ENCODE results near the gene C1QC.
A peak's percentile ranks its signal among the peaks of the same experiment; 100 is the strongest.

C1QC gene

DNA sequence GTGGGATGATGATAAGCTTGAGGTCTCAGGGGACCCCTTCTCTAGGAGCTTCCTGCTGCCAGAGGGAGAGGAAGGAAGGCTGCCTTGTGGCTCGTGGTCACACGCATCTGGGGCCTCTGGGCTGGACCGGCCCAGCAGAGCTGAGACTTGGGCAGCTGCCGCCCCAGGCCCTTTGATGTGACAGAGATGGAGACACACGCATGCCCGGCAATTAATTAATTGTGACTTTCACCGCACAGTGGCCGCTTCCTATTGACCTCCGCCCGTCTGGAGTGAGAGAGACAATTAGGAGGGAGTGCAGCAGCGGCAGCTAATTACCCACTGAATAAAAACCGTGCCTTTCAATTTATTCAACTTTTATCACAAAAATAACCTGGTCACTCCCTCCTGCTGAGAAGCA lies 23.6 kb upstream of the C1QC start:
- no peak for DNase-seq (ENCODE audit: low spot score)

DNA sequence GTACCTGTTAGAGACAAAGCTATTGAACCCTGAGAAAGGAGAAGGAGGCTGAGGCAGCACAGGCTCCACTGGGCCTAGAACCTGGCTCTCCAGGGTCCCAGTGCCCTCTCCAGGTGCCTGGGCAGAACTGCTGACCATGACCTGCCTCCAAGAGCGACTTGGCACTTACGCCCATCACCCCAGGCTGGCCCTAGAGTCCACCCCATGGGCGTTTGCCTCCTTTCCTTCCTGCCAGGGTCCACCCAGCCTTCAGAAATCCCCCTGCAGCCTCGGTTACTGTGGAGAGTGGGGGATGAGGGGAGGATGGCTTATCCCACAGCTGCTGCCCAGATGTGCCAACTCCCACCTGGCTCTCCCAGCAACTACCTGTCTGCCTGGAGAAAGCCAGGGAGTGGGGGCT lies 21.7 kb upstream of the C1QC start:
- no peak for DNase-seq (ENCODE audit: low spot score)

DNA sequence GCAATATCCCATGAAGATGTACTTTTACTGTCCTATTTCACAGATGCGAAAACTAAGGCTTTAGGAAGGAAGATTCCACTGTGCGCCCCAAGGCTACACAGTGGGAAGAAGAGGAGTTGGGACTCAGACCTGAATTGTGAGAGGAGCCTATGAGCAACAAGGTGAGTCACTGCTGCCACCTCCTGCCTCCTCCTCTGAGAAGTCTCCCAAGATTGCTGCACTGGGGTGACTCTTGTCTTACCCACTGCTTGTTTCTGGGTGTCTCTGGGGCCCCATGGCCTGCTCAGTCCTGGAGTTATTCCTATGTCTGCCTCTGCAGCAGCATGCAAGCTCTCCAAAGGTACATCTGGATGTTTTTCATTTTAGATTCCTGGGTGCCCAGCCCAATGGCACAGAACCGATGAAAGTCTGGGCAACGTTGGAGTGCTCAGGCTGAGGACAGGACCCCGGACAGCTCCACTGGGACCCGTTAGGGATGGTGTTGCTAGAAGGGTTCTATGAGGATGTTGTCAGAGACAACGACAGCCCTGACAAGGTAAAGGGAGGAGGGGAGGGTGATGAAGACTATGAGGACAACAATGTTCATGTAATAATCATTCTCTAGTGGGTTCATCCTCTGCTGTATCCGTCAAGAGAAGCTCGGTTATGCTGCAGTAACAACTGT lies 18.0 kb upstream of the C1QC start:
- no peak for DNase-seq (ENCODE audit: low spot score)

DNA sequence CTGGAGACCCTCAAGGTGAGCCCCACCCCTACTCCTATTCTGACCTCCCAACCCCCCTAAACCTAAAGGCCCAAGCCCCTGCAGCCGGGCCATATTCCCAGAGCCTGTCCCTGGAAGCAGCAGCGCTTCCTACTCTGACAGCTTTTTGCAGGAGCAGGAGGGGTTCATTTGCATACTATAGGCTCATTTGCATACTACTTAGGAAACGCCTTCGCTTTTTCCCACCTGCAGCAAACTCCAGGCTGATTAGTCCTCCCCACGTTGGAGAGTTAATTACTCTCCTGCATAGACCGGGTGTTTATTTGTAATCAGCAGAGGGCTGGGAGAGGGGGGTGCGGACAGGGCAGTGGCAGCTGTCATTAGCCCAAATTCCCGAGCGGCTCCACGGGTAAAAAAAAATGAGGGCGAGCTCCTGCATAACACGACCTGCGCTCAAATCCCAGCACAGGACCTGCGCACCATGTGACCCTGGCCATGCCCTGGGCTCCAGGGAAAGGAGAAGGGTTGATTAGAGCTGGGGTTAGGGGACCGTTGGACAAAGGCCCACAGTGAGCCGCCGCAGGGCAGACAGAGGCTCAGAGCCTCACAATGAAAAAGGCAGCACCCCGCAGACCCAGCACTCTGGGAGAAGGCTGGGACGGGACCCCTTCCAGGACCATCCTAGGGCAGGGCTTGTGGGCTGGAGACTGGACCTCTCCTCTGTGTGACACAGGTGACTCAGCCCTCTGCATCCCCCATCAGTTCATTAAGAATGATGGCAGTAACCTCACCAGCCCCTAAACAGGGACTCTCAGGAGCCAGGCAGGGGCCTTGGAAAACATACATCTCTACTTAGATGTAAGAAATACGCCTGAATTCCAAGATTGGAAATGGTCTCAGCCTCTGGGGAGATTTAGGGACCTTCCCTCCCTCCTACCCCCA lies 16.9 kb upstream of the C1QC start:
- no peak for DNase-seq (ENCODE audit: low spot score)

DNA sequence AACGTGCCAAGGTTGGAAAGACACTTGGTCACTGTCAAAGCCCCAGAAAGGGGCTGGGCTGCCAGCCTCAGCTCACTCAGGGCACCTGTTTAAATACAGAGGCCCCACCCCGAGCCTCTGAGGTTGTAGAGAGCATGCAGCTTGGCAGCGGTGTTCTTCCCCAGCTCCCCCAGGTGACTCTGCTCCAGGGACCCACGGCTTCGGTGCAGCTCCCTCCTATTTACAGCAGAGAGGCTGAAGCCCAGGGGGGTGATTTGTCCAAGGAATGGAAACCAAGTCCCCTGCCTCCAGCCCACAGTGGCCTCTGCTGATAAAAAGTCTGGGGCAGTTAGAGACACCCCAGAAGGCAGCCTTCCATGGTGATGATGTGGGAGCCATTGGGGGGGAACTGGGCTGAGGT lies 16.1 kb upstream of the C1QC start:
- DNase-seq (ENCODE audit: low spot score), result no peak

DNA sequence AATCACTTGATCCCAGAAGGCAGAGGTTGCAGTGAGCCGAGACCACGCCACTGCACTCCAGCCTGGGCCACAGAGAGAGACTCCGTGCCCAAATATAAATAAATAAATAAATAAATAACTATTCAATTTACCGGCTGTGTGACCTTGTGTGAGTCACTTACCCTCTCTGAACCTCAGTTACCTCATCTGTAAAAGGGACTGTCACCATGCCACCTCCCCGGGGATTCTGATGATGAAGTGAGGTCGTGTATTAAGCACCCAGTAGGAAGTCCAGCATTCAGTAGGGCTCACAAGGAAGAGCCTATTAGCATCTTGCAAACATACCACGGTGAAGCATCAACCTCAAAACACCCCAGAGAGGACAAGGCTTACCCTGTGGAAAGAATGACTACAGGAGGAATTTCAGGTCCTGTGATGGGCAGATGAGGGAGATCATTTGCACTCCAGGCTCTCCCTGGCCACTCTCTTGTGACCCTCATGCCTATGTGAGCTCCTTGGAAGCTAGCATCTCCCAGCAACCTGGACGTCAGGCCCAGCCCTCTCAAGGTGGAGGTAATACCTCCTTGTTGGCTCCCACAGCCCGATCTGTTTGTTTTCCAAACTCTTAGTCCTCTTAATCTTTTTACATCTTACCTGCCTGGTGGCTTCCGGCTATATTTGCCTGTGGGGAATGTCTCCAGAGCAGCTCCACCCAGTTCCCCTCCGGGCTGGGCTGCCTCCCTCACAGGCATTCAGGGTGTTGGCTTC lies 14.6 kb upstream of the C1QC start:
- no peak for DNase-seq (ENCODE audit: low spot score)

DNA sequence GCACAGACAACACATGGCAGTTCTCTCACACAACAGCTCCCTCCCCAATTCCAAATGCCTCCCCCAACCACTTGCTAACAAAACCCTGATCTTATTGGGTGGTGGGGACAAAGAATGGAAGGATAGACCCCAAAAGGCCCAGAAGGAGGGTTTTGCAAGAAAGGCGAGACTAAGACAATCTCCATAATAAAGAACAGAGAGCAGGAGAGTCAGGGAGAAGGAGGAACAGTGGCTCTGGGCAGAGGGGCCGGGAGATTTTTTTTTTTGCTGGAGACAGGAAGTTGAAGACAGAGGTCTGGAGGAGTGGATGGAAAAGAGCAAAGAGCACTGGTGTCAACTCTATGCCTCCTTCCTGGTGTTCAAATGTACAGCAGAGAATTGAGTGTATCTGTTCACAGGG lies 13.5 kb upstream of the C1QC start:
- no peak for DNase-seq (ENCODE audit: low spot score)

DNA sequence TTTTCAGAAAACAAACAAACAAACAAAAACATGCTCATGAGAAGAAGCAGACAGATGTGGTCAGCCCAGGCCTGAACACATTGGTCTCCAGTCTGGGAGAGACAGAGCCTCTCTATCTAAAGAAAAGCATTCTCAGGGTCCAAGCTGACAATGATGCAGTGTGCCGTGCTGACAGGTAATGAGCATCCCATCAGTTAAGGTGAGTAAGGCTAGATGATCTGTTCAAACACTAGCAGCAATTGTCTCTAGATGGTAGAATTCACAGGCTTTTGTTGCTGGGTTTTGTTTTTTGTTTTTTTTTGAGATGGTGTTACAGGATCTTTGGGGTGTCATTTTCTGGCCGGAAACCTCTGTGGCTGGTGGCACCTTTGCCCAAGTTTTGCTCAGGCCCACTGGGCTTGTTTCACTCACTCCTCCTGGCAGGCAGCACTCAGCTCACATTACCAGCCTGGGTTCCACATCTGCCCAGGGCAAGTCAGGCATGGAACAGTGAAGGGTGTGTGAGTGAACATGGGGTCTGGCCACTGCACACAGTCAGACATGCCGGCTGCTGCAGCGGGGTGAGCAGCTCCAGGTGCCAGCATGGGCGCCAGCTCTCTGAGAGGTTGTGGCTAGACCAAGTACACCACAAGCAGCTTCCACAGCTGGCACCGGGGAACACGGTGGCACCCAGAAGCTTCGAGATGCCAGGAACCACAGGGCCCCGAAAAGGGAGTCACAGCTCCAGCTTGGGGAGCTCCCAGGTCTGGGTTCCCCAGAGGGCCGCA lies 9.6 kb upstream of the C1QC start:
- DNase-seq (ENCODE audit: low spot score), result no peak

DNA sequence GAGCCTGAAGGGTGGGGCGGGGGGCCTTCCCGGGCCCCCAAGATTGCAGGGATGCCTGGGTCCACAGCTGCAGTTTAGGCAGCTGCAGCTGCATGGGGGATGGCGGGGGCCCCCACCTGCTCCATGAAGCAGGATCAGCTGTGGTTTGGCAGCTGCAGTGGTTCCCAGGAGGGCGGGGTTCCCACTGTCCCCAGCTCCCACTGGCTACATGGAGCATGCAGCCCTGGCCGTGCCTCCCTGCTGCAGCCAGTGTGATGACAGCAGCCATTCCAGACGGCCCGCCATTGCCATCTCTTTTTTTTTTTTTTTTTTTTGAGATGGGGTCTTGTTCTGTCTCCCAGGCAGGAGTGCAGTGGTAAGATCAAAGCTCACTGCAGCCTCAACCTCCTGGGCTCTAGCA lies 8.0 kb upstream of the C1QC start:
- DNase-seq (ENCODE audit: low spot score), result no peak

DNA sequence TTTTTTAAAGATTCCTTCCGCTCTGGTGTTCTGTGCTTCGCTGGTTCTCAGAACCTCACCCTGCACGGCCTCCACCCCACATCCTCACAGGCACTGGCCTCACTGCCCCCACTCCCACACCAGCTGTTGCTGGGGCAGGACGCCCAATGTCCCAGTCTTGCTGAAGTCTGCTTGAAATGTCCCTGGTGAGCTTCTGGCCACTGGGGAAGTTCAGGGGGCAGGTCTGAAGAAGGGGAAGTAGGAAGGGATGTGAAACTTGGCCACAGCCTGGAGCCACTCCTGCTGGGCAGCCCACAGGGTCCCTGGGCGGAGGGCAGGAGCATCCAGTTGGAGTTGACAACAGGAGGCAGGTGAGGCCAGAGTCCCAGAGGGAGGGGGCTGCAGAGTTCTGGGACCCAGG lies 7.1 kb upstream of the C1QC start, which contains the start of gene C1QA:
Gene C1QA (plus strand): TSS at position 276 of the 400 bp plus-strand sequence. CDS start 989 bp downstream, outside the sequence.
- no peak for DNase-seq (ENCODE audit: low spot score)

DNA sequence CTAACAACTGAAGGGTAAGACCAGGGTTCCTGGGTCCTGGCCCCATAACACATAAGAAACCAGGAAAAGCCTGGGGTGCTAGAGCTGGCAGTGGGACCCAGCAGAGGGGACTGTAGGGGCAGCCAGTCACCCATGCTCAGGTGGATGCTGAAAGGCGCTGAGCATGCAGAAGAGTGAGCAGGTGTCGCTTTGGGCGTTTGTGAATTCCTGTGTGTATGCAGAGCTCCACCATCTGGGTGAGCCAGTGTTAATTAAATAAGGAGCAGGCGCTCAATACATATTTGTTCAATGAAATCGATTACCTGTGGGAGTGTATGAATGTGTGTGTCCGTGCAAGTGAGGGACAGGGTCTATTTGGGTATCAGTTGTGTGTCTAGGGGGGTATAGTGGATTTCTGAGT lies 6.5 kb upstream of the C1QC start:
- no peak for DNase-seq (ENCODE audit: low spot score)

DNA sequence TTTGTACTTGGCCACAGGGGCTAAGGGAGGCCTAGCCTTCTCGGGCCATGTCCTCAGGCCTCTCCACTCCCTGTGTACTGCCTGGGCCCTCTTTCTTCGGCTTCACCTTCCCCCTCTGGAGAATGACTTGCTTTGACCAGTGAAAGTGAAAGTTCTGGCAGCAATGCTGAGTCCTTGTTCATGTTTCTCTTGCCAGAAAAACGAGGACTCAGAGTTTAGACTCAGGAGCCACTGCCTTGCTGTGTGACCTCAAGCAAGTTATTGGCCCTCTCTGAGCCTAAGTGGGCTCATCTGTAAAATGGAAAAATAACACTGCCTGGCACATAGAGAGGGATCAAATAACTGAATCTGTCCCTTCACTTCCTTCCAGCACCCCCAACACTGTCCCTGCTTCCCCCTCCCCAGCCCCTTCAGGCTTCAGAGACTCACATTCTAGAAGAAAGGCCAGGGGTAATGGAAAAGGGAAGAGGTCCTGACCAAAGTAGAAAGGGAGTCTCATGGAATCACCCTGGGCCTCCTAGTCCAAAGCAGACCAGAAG lies 5.5 kb upstream of the C1QC start:
- no peak for DNase-seq (ENCODE audit: low spot score)

DNA sequence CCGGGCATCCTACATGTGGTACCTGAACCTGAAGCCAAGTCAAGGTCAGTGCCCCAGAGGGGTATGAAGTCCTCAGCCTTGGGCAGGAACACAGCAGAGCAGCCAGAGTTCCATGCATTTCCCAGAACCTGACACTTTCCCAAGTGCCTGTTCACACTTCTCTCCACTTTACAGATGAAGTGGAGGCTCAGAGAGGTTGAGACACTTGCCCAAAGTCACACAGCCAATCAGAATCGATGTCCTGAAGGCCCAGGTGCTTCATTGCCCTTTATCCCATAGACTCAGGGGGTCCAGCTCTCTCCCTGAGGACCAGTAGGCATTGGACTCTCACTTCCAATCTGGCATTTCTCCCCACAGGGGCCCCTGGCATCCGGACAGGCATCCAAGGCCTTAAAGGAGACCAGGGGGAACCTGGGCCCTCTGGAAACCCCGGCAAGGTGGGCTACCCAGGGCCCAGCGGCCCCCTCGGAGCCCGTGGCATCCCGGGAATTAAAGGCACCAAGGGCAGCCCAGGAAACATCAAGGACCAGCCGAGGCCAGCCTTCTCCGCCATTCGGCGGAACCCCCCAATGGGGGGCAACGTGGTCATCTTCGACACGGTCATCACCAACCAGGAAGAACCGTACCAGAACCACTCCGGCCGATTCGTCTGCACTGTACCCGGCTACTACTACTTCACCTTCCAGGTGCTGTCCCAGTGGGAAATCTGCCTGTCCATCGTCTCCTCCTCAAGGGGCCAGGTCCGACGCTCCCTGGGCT lies 4.8 kb upstream of the C1QC start:
- no peak for DNase-seq (ENCODE audit: low spot score)

DNA sequence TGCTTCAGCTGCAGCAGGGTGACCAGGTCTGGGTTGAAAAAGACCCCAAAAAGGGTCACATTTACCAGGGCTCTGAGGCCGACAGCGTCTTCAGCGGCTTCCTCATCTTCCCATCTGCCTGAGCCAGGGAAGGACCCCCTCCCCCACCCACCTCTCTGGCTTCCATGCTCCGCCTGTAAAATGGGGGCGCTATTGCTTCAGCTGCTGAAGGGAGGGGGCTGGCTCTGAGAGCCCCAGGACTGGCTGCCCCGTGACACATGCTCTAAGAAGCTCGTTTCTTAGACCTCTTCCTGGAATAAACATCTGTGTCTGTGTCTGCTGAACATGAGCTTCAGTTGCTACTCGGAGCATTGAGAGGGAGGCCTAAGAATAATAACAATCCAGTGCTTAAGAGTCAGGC lies 4.1 kb upstream of the C1QC start:
- DNase-seq (ENCODE audit: low spot score), result no peak

DNA sequence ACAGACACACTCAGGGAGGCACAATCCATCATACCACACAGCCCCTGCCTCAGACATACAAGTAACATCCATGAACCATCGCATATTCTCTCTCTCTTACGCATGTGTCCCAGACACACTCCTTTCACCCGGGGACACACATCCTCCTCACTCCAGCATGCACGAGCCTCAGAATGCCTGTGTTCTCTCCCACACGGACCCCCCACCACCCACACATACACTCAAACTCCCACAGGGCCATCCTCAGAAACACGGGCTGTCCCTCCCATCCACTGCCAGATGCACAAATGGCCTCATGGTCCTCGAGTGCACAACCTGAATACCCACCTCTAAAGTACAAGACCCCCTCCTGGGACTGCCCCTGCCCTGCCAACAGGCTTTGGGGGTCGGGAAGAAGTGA lies 2.2 kb upstream of the C1QC start:
- DNase-seq (ENCODE audit: low spot score), result no peak

DNA sequence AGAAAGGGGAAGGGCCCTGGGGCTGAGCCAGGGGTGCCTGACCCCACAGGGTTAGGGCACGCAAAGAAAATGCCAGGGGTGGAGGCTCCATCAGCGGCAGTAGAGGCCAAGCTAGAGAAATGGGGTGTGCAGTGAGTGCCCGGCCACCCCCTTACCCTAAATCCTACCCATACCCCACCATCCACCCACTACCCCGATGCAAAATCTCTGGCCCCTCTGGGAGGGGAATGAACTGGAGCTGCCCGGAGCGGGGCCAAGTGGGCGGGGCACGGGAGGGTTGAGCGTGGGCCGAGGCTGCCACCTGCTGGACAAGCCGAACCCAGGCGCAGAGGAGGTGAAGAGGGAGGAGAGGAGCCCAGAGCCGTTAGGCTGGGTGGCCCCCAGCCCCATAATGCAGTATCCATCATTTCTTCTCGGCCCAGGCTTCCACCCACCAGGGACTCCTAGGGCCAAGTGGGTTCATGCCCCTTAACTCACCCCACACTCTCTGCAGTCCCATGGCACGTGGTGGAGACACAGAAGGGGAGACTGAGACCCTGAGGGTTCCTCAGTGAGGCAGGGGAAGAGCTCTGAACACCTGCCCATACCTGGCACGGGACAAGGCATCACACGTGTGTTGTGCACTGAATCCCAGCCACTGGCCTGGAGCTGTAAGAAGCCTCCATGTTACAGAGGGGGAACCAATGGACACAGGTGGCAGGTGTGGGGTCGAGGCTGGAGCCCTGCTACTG lies 1.4 kb upstream of the C1QC start:
- DNase-seq (ENCODE audit: low spot score), result peak; percentile 28

DNA sequence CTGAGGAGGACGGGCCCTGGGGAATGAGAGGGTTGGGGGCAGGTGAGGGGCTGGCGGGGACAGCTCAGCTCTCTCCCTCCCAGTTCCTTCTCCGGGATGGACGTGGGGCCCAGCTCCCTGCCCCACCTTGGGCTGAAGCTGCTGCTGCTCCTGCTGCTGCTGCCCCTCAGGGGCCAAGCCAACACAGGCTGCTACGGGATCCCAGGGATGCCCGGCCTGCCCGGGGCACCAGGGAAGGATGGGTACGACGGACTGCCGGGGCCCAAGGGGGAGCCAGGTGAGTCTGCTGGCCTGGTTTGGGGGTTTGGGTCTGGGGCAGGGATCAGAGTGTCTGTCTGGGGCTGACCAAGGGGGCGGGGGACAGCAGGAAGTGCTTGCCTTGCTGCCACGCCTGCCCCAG lies 495 bp downstream of the C1QC start:
- no peak for DNase-seq (ENCODE audit: low spot score)

DNA sequence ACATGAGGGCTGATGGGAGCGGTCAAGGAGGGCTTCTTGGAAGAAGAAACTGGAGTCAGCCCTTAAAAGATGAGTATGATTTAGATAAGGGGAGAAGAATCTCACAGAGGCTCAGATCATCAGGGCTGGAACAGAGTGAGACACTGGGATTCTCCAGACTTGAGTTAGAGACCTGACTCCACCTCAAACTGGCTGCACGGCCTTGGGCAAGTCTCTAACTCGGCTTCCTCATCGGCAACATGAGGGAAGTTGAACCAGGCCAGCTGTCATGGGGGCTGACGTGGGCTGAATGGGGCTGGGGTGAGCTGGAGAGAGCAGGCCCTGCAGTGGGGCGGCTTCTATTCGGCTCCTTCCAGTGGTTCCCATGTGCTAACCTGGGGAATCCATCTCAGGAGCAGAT lies 2.5 kb downstream of the C1QC start:
- DNase-seq (ENCODE audit: low spot score), result no peak

DNA sequence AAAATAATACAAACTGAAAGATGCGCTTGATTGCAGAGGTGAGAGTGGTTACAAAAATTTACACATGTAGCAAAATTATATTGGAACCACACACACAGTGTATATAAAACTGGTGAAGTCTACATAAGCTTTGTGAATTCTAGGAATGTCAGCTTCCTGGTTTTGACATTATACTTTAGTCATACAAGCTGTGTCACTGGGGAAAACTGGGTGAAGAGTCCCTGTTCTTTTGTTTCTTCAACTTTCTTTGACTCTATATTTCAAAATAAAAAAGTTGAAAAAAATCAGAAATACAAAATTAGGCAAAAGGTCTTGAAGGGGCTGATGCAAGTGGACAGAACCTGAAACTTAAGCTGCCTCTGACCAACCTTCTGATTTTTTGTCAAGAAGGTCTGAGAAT lies 3.0 kb downstream of the C1QC start:
- DNase-seq (ENCODE audit: low spot score), result no peak

DNA sequence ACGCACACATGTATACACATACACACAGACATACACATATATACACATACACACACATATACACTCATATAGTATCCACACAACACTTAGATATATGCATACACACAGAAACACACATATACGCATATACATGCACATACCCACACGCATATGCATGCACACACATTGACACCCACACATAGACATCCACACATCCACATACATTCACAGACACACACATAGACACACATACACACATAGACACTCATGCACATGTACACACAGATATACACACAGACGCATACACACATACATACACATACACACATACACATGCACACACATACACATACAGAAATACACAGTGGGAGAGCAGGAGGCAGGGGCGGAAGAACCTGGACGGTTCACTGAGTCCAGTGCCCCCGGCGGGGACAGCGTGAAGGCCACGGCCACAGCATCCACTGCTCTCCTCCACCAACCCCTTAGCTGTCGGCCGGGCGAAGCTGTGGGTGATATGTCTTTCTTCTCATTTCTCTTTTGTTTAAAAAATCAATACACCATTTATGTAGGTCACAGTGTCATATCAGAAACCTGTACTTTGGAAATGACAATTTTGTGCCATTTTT lies 6.8 kb downstream of the C1QC start:
- no peak for DNase-seq (ENCODE audit: low spot score)
